GM13977 (cell line): ENCODE measurements around the gene C5orf63.
"Not testable (repeated sequence)": the region's sequence is repeated elsewhere in the genome, so short reads cannot be mapped to it uniquely, and the experiment has no call there.

ENCODE experiments used
- DNase-seq: peaks from one replicate; pipeline ENCODE4 v3.0.0; 2012; ENCODE audit warnings: low spot score
- CTCF ChIP-seq: IDR thresholded peaks from 2 replicates; pipeline ENCODE4 v1.5.1; 2012; ENCODE audit warnings: mild to moderate bottlenecking, control low read depth; ENCODE audit not compliant: insufficient read depth; ENCODE audit errors: extremely low read depth, missing control alignments
- in situ Hi-C: fragments of 300-500 bp; cut with MboI; formaldehyde crosslinking; loops from one replicate; pipeline ENCODE4 v1.12.0; 2022; ENCODE audit warnings: low sequenced_read_pairs, low pct_unique_long_range_greater_than_20kb, mixed read lengths, inconsistent platforms; ENCODE audit not compliant: unreplicated experiment

The C5orf63 gene

DNA sequence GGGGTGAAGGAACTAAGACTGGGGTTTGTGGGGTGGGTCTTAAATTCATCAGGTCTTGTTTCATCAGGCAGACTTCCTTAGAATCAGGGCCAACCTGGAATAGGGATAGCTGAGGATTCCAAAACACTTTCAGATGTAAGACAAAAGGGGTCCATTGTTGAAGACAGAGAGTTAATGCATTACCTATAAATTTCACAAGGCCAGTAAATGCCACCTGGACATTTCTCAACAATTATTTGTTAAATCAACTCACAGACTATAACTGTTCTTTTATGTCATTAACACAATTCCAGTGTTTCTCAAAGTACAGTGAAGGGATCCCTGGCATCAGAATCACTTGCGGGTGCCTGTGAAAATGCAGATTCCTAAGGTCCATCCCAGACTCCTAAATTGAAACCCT is 45.8 kb downstream of the C5orf63 start:
- no peak for DNase-seq
- TF ChIP-seq CTCF, result no peak
- in situ Hi-C loops, result loop anchor here (25.0 kb wide), 1 partner anchor 365 kb away; no protein-coding TSS in a partner anchor

DNA sequence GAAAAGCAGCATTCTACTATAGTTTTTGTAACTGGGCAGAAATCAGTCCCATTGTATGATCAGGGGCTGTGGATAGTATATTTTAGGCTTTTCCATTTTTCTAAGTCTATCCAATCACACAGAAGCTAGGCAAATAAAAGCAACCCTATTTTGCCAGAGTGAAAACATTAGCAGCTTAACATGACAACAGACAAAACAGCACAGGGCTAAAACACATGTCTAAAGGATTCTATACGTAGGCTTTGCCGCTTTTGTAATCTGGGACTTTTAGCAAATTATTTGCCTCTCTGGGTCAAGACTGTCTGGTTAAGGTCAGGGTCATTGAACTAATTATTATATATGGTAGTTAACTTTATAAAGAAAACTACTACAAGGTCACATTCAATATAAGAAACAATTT is 47.1 kb downstream of the C5orf63 start:
- in situ Hi-C loops, result loop anchor here (25.0 kb wide), 1 partner anchor 364 kb away; no protein-coding TSS in a partner anchor
- DNase-seq, result no peak
- TF ChIP-seq CTCF, result no peak

DNA sequence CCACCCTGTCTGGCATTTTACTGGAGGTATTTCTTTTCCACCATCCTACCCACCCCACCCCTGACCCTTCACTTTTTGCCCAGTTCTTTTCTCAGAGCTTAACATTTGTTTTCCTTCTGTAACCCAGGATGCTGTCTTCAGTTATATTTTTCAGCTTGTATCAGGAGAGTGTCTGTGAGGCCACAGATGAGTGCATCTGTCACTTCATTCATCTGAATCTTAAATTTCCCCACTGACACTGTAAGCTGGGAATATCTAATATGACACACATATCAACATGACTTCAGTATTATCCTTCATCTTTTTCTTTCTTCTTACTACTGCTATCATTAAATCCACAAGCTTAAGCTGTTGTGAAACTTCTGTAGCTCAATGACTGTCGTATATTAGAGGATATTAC is 47.8 kb downstream of the C5orf63 start:
- no peak for TF ChIP-seq CTCF
- in situ Hi-C loops, result loop anchor here (25.0 kb wide), 1 partner anchor 363 kb away; no protein-coding TSS in a partner anchor
- no peak for DNase-seq

GRCh38 chr5:127024821-127025220 is 48.5 kb downstream of the C5orf63 start:
- TF ChIP-seq CTCF, result no peak

GRCh38 chr5:127023552-127024191 is 49.6 kb downstream of the C5orf63 start:
- DNase-seq, in situ Hi-C loops: not testable (repeated sequence)

More at GRCh38 chr5:127024821-127025220, 48.5 kb downstream of the C5orf63 start:
- in situ Hi-C loops, result loop anchor here (25.0 kb wide), 1 partner anchor 363 kb away; no protein-coding TSS in a partner anchor
- no peak for DNase-seq

DNA sequence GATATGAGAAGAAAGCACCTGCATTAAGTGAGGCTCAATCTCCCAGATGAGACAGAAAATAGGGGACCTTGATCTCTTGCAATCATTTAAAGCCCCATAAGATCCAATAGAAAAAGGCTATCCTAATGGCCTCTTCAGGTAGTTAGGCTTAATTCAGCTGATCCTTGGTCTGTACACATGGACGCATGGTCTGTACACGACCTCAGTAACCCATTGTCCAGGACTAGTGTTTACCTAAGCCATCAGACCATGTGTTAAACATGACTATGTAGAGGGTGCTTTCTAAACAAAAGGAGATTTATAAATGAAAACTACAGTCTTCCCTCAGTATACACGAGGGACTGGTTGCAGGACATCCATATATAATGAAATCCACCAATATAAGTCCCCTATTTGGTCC is 50.5 kb downstream of the C5orf63 start:
- TF ChIP-seq CTCF, result no peak
- no peak for DNase-seq
- in situ Hi-C loops, result no loop called here

GRCh38 chr5:127019928-127020327 is 53.4 kb downstream of the C5orf63 start:
- DNase-seq, result no peak
- no peak for TF ChIP-seq CTCF
- in situ Hi-C loops, result no loop called here

- DNase-seq, result not testable (repeated sequence)
Measured at GRCh38 chr5:127016722-127017121, 56.6 kb downstream of the C5orf63 start.

More at GRCh38 chr5:127016722-127017121, 56.6 kb downstream of the C5orf63 start:
- in situ Hi-C loops, result not testable (repeated sequence)
